ENCODE results near the gene LRRTM4. TPM values are rescaled to one million over a fixed set of nuclear protein-coding genes. Genes with fewer than 3 reads are reported as not detected.

LRRTM4 gene
- polyA plus RNA-seq, 5 donors = 1.1 to 3.4 (median 2.3) TPM

- no peak for DNase-seq
Observed at GRCh38 chr2:76998152-76998551, 524.0 kb downstream of the LRRTM4 start.

- DNase-seq = no peak
Observed at GRCh38 chr2:76997296-76997695, 524.9 kb downstream of the LRRTM4 start.

GRCh38 chr2:76985387-76986136, 536.6 kb downstream of the LRRTM4 start:
- no peak for DNase-seq

- DNase-seq = no peak
Observed at GRCh38 chr2:76984359-76984758, 537.8 kb downstream of the LRRTM4 start.

DNA sequence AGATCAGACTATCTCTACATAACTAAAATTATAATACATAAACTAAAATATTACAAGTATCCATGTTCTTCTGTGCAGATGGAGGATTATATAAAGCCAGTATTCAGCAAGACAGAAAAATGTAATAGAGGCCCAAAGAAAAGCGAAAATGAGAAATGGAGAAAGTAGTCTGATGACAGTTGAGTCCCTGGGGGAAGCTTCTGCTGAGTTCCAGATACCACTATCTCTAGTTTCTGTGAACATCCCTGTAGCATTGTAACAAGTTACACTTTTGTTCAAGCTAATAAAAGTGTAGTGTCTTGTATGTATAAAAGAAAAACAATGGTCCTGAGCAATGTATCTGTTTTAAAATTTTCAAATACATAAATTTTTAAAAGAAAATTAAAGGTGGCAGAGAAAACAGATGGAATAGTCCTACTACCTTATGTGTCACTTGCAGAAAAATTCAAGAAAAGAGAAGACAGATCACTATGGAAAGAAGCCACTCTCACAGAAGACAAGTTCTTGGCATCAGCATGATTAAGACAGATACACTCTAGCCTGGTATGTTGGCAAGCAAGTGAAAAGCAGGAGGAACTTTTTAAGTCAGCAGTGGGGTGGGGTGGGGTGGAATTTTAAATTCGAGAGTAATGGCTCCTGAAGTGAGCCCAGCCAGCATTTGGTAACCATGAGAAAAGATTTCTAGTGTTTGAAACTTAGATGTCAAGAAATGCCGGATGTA, 541.9 kb downstream of the LRRTM4 start:
- no peak for DNase-seq

DNA sequence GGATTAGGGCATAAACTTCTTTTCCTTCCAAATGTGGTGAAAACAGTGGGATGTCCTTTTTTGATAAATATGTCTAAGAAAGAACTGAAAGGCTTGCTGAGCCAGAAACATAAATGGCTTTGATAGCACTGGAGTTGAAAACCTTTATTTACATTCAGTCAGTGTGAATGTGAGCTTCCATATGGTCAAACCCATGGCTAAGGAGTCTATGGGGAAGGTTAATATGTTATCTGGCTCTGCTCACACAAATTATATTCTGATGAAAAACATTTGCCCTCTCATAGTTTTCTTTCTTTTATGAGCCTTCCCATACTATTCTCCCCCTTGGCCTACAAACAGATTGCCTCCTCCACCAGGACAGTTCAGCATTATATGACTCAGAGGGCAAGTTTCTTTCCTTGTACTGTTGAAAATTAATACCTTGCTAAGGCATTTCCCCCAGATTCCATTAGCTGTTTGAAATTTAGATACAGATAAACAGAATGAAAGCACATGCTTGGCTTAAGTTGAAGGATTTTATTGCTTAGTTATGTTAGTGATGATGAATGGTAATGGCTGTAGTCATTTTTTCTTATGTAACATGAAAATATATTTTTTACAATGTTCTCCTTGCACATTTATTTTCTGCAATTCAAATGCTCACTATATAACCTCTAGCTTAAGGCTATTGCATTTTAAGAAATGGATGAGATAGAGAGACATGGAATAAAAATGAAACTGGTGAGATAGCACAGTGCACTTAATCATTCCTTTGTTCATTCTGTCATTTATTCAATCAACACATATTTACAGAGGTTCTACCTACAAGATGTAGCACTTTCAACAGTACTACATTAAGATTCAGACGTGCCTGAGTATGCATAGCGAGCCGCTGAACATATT, 544.1 kb downstream of the LRRTM4 start:
- DNase-seq = peak; percentile 56 to 65

DNA sequence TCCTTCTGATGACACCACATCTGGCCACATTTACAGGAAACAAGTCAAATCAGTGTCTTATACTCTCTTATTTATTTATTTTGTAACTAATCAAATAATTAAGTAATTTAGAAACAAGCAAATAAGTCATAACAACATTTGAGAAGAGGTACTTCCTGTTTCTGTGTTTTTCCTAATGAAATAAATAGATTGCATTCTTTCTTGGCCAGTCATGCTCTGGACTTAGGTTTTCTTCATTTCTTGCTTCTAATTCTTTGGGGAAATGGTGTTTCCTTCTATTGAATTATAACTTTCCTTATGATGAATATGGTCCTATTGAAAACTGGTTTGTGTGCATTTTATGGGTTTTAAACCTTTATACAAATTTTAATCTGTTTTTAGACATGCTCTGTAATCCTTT, 546.4 kb downstream of the LRRTM4 start:
- DNase-seq = no peak

- no peak for DNase-seq
Observed at GRCh38 chr2:76973610-76974009, 548.6 kb downstream of the LRRTM4 start.

- DNase-seq = no peak
Observed at GRCh38 chr2:76965772-76966171, 556.4 kb downstream of the LRRTM4 start.

DNA sequence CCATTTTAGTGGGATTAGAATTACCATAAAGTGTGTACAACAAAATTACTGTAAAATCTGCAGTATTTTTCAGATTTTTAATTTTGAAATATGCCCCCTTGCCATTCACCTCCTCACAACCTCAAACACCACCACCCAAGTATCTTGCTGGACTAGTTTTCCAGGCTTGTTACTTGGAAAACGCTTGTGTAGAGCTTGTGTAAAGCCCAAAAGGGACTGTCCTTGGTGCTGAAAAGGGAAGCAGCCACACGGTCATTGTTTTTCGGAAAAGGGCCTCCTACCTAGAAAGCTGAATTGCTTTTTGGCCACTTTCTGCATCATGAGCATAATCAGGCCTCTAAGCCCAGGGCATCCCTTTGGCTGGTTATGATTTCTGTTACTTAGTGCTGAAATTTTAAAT, 563.4 kb downstream of the LRRTM4 start:
- DNase-seq = peak; percentile 31 to 48

DNA sequence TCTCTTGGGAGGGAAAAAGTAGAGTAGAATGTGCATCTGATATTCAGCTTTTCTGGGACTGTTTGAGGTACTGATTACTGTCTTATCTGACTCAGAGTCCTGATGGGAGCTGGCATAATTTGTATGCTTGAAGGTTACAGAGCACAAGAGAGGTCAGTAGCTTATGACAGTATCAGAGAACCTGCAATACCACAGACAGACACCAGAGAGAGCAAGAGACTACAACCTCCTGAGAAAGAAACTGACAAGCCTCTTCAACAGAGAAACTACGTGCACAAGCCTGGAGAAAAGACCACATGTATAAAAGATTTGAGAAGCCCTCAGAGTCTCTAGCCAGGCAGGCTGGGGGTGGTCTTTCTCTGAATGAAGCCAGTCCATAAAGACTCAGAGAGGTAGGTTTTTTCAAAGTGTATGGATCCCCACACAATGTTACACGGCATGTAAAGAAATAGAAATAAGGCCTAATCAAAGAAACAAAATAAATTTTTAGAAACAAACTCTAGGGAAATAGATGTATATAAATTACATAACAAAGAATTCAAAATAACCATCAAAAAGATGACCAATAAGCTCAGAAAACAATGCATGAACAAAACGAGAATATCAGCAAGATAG, 568.3 kb downstream of the LRRTM4 start:
- peak; percentile 31 to 32 for DNase-seq

DNA sequence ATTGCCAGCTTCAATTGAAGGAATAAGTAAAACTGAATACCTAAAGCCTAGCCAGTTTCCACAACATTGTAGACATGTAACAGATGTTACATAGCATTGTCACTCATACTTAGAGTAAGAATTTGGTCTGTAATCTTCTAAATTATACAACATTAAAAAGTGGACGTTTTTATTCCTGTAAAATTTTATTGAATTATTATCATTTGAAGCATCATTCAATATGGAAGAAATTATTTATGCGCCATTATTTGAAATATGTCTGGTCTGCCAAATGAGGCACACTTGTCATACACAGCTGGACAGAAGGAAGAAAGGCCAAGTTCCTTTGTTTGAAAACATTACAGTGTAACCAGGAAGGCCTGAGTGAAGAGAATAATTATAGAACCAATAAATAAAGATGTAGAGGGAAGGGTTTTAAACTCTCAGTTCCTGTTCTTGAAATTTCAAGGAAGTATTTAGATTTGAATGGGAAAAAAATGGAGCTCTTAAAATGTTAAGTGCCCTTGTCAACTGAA, 575.5 kb downstream of the LRRTM4 start:
- peak; percentile 72 to 74 for DNase-seq

- no peak for DNase-seq
Observed at GRCh38 chr2:76940559-76940958, 581.6 kb downstream of the LRRTM4 start.

DNA sequence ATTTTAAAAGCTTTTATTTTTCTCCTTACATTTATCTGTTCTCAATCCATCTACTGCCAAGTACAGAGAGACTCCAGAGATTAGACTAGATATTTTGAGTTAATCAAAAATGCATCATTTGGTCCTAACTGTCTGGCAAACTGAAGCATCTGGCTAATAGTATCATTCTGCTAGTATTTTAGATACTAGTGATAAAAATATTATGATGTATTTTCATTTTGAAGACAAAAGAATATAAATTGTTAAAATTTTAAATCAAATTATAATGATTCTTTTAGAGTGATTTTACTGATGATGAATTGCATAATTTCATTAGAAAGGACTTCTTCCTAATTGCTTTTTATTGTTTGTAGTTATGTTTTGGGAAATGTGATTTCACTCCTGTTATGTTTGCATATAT, 584.0 kb downstream of the LRRTM4 start:
- no peak for DNase-seq

DNA sequence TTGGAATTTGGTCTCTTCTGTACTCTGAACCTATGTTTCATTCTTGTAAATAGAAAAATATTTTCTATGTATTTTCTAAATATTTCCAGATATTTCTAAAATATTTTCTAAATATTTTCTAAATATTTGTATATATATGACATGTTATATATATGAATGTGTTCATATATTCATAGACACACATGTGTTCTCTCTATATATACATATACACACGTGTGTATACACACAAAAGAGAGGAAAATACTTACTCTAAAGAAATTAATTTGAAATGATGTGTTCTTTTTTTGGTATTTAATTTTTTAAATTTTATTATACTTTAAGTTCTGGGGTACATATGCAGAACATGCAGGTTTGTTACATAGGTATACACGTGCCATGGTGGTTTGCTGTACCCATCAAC, 589.6 kb downstream of the LRRTM4 start:
- no peak for DNase-seq

GRCh38 chr2:76930056-76930744, 592.0 kb downstream of the LRRTM4 start:
- DNase-seq = no peak

GRCh38 chr2:76928026-76928425, 594.1 kb downstream of the LRRTM4 start:
- DNase-seq = no peak

DNA sequence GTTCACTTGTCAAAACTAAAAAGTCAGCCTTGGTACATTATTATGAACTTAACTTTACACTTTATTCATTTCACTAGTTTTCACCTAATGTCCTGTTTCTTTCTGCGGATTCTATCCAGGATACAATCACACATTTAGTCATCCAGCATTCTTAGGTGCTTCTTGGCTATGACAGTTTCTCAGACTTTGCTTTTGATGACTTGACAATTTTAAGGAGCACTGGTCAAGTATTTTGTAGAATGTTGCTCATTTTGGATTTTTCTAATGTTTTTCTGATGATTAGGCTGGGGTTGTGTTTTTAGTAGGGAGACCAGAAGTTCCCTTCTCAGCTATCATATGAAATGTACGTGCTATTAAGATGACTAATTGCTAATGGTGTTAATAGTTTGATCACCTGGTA, 601.2 kb downstream of the LRRTM4 start:
- DNase-seq = no peak

DNA sequence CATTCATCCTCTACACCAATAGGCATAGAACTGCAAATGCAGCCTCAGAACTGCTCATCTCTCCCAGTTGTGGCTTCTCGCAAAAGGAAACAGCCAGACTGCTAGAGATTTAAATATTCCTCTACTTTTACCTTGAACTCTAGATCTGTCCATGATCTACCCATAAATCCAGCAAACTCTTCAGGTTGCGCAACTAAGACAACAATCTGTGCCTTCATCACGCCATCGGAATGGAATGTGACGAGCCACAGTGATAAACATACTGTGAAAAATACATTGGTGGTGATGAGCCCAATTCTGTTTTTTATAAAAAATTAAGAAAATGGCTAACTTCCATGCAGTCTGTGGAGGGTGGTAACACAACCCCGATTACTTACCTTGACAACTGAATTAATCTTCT, 626.7 kb downstream of the LRRTM4 start:
- no peak for DNase-seq

DNA sequence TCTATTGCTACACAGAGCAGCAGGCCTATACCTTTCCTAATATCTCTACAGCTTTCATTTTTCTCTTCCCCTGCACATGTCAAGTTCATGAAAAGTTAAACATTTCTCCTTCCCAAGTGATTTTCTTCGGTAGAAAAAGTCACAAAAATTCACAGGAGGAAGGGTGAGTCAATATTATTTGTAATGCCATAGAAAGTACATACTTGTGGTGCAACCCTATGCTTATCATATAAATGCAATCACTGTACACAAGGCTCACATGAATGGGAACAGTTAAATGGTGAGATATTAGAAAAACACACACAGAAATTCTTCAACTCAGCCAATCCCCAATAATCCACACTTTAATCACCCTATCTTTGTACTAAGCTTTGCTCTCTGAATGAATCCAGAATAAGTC, 651.6 kb downstream of the LRRTM4 start:
- no peak for DNase-seq

DNA sequence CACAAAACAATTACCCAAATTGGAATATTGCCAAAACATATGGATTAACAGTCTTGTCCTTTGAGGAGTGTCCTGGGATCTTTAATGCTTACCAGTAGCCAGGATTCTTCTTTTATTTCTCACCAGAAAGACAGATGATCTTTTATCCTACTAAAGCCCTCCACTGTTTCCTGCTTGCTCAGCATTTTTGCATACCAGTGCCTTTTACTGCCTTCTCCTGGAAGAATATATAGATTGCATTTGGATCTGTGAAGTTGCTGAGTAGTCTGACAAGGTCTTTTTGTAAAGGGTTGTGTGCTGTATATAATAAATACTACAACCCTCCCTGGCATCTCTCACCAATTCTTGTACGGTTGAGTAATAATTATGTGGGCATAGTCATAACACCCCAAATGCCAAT, 652.2 kb downstream of the LRRTM4 start:
- no peak for DNase-seq

Data from right lung (tissue), 5 donors.